Measurements from ENCODE around the gene ASIC4.

The ASIC4 gene

DNA sequence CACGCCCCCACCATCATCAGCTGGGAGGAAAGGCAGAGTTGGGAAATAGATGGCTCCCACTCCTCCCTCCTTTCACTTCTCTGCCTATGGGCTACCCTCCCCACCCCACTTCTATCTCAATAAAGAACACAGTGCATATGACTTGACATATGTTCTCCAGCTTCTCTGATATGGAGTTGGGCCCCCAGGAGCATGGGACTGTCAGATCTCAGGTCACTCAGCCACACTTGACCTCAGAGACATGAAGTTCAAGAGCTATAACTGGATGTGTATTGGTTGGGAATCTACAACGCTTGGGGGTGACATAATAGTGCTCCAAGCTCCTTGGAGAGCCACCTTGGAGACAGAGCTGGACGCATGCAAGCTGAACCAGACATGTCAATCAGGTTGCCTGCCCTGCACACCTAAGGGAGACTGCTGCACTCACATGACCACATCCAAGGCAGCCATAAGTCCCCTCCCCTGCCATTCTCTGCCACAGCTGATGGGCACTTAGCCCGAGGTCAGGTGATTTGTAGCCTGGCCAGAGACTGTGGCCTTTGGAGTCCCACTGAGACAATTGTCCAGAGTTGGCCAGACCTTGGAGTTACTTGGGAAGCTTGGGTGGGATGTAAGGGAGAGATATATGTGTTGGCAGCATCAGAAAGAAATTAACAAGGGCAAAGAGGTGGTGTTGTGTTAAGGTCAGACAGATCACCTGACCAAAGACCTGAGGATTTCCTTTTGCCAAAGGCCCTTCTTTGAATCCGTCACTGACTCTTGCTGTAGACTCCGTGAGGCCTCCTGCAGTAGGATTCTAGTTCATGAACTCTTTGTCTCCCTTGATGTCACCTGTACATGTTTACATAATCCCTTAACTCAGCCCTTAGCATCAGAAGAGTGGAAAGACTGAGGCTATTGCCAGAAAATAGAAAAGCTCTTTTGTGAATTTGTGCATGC is 61.6 kb downstream of the ASIC4 start:
- no peaks in the 10 kb centered on the region for H3K36me3 ChIP-seq (ENCODE audit: control insufficient read depth, insufficient read depth, low read length)
- 0 out of 2 replicates have a peak, but pooled peaks cover 6% of the 10 kb centered on the region for H3K27me3 ChIP-seq (ENCODE audit: control insufficient read depth, insufficient read depth, low read length)
- H3K27ac ChIP-seq (ENCODE audit: low read depth, low read length): no peak overlapping the region
- no peak overlapping the region for H3K9ac ChIP-seq (ENCODE audit: low read length)
- H3K9me3 ChIP-seq (ENCODE audit: control insufficient read depth, insufficient read depth, low read depth, low read length): no peaks in the 10 kb centered on the region
- no peak overlapping the region for H3K4me3 ChIP-seq (ENCODE audit: low read depth, low read length)
- peaks cover 52% of the 10 kb centered on the region for H3K4me1 ChIP-seq (ENCODE audit: control insufficient read depth, insufficient read depth, low read length)

DNA sequence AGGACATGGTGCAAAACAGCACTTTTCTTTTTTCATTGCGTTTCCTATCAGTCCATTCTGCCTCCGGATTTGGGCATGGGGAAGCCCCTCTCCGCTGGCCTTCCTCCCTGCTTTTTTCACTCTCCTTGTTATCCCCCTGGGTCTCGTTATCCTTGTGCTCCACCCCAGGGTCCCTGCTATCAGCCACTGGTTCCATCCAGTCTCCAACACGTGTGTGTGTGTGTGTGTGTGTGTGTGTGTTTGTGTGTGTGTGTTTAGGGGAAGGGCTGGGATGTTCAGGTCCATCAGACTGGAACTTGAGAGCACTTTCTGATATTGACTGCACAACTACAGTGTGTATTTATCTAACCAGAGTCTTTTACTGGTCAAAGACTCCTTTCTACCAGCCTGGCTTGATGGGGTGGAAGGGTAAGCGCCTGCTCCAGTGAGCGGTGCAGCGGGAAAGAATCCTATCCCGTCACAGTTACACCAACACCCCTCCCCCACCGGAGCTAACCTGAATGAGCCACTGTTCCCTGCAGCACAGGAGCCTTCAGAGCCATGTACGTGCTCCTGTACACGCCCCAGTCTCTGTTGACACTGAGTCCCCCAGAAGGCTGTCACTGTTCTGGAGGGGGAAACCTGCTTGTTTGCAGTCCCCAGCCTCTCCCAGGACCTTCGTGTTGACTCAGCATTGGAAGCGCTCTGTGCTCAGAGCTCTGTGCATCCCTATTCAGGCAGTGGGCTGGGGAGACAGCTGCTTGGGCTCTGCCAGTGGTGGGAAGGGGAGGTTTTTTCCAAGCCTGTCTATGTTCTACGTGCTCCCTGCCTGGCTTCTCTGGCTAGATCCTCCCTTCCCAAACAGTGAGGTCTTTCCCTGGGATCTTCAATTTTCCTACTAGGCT is 62.5 kb downstream of the ASIC4 start:
- no peaks in the 10 kb centered on the region for H3K9me3 ChIP-seq (ENCODE audit: control insufficient read depth, insufficient read depth, low read depth, low read length)
- H3K27me3 ChIP-seq (ENCODE audit: control insufficient read depth, insufficient read depth, low read length): 0 out of 2 replicates have a peak, but pooled peaks cover 6% of the 10 kb centered on the region
- H3K36me3 ChIP-seq (ENCODE audit: control insufficient read depth, insufficient read depth, low read length): no peaks in the 10 kb centered on the region
- no peak overlapping the region for H3K9ac ChIP-seq (ENCODE audit: low read length)
- no peak overlapping the region for H3K27ac ChIP-seq (ENCODE audit: low read depth, low read length)
- peaks cover 49% of the 10 kb centered on the region for H3K4me1 ChIP-seq (ENCODE audit: control insufficient read depth, insufficient read depth, low read length)
- H3K4me3 ChIP-seq (ENCODE audit: low read depth, low read length): peak overlapping the region; percentile 40

DNA sequence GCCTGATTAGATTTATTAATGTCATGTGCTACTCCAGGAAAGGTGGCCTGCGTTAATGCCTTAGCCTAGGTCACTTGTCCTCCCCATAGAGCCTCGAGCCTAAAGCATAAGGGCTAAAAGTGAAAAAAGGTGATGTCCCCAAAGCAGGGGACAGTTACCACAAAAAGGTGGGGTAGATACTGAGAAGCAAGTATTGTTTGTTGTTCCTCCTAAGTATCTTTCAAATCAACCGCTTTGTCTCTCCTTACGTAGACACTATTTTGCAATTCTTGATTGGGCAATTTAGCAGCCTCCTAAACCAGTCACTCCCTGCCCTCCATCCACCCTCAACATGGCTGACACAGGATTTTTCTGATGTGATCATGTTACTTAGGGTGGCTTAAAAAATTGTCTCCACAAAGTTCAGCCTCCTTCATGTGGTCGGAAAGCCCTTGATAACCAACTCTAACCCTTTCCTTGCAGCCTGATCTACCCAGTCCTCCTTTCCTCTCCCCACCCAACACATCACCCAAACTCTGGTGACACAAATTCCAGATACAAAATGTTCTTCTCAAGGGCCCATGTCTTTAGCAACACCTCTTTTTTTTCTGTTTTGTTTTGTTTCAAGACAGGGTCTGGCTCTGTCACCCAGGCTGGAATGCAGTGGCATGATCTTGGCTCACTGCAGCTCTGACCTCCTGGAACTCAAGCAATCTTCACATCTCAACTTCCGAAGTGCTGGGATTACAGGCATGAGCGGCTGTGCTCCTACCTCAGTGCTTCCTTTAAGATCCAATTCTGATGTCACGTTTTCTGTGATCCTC is 64.7 kb downstream of the ASIC4 start:
- Histone ChIP-seq H3K27ac (ENCODE audit: low read depth, low read length) (no peak overlapping the region), H3K9ac (ENCODE audit: low read length) (no peak overlapping the region), H3K27me3 (ENCODE audit: control insufficient read depth, insufficient read depth, low read length) (0 out of 2 replicates have a peak, but pooled peaks cover 6% of the 10 kb centered on the region), H3K4me1 (ENCODE audit: control insufficient read depth, insufficient read depth, low read length) (peaks cover 37% of the 10 kb centered on the region), H3K9me3 (ENCODE audit: control insufficient read depth, insufficient read depth, low read depth, low read length) (no peaks in the 10 kb centered on the region), H3K36me3 (ENCODE audit: control insufficient read depth, insufficient read depth, low read length) (no peaks in the 10 kb centered on the region), H3K4me3 (ENCODE audit: low read depth, low read length) (no peak overlapping the region)

DNA sequence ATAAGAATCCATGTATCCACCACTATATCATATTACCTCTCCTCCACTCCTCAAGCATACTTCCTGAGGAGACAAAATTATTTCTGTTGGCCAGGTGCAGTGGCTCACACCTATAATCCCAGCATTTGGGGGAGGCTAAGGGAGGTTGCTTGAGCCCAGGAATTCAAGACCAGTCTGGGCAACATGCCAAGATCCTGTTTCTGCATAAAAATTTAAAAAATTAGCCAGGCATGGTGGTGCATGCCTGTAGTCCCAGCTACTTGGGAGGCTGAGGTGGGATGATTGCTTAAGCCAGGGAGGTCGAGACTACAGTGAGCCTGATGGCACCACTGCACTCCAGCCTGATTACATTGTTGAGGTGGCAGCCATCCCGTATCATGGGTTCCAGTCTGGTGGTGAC is 67.1 kb downstream of the ASIC4 start:
- Histone ChIP-seq H3K9ac (ENCODE audit: low read length) (no peak overlapping the region), H3K36me3 (ENCODE audit: control insufficient read depth, insufficient read depth, low read length) (no peaks in the 10 kb centered on the region), H3K4me1 (ENCODE audit: control insufficient read depth, insufficient read depth, low read length) (peaks cover 27% of the 10 kb centered on the region), H3K27ac (ENCODE audit: low read depth, low read length) (no peak overlapping the region), H3K4me3 (ENCODE audit: low read depth, low read length) (no peak overlapping the region), H3K27me3 (ENCODE audit: control insufficient read depth, insufficient read depth, low read length) (peaks cover 8% of the 10 kb centered on the region; the same call in 1 of the 2 replicates), H3K9me3 (ENCODE audit: control insufficient read depth, insufficient read depth, low read depth, low read length) (no peaks in the 10 kb centered on the region)

Measured in HUES6 (cell line).